ENCODE measurements around the gene UBXN6.

UBXN6 gene

GRCh38 chr19:4500841-4501591 lies 43.4 kb upstream of the UBXN6 start:
- Mint-ChIP-seq H3K4me3 (no peak overlapping the region), H3K4me1 (no peaks in the 10 kb centered on the region), H3K27ac (no peak overlapping the region), H3K27me3 (ENCODE audit: low read depth) (no peaks in the 10 kb centered on the region), H3K9me3 (no peaks in the 10 kb centered on the region), H3K36me3 (ENCODE audit: low read depth) (peaks cover 12% of the 10 kb centered on the region)
- no peak for TF ChIP-seq CTCF (IDR thresholded peaks at IDR 0.05; ENCODE audit: unreplicated experiment in 3 of 3)

GRCh38 chr19:4499855-4500254 lies 42.3 kb upstream of the UBXN6 start:
- no peak overlapping the region for H3K4me3 Mint-ChIP-seq
- no peaks in the 10 kb centered on the region for H3K9me3 Mint-ChIP-seq
- no peak overlapping the region for H3K27ac Mint-ChIP-seq
- H3K36me3 Mint-ChIP-seq (ENCODE audit: low read depth): peaks cover 12% of the 10 kb centered on the region
- no peaks in the 10 kb centered on the region for H3K27me3 Mint-ChIP-seq (ENCODE audit: low read depth)
- H3K4me1 Mint-ChIP-seq: no peaks in the 10 kb centered on the region
- TF ChIP-seq CTCF (IDR thresholded peaks at IDR 0.05; ENCODE audit: unreplicated experiment in 3 of 3): no peak

- no peak overlapping the region for H3K4me3 Mint-ChIP-seq
- no peak for TF ChIP-seq CTCF (IDR thresholded peaks at IDR 0.05; ENCODE audit: unreplicated experiment in 3 of 3)
- no peaks in the 10 kb centered on the region for H3K27me3 Mint-ChIP-seq (ENCODE audit: low read depth)
- H3K36me3 Mint-ChIP-seq (ENCODE audit: low read depth): peaks cover 15% of the 10 kb centered on the region
- no peaks in the 10 kb centered on the region for H3K4me1 Mint-ChIP-seq
- no peak overlapping the region for H3K27ac Mint-ChIP-seq
- no peaks in the 10 kb centered on the region for H3K9me3 Mint-ChIP-seq
These were observed 41.7 kb upstream of the UBXN6 start for GRCh38 chr19:4499318-4499717.

GRCh38 chr19:4498694-4499093 lies 41.1 kb upstream of the UBXN6 start:
- Mint-ChIP-seq H3K27ac (no peak overlapping the region), H3K4me1 (no peaks in the 10 kb centered on the region), H3K27me3 (ENCODE audit: low read depth) (no peaks in the 10 kb centered on the region), H3K36me3 (ENCODE audit: low read depth) (peaks cover 15% of the 10 kb centered on the region), H3K9me3 (no peaks in the 10 kb centered on the region), H3K4me3 (no peak overlapping the region)
- no peak for TF ChIP-seq CTCF (IDR thresholded peaks at IDR 0.05; ENCODE audit: unreplicated experiment in 3 of 3)

GRCh38 chr19:4497770-4498389 lies 40.3 kb upstream of the UBXN6 start:
- H3K4me3 Mint-ChIP-seq: no peak overlapping the region
- no peak for TF ChIP-seq CTCF (IDR thresholded peaks at IDR 0.05; ENCODE audit: unreplicated experiment in 3 of 3)
- no peaks in the 10 kb centered on the region for H3K9me3 Mint-ChIP-seq
- H3K4me1 Mint-ChIP-seq: no peaks in the 10 kb centered on the region
- H3K27me3 Mint-ChIP-seq (ENCODE audit: low read depth): no peaks in the 10 kb centered on the region
- no peak overlapping the region for H3K27ac Mint-ChIP-seq
- H3K36me3 Mint-ChIP-seq (ENCODE audit: low read depth): peaks cover 15% of the 10 kb centered on the region

GRCh38 chr19:4496304-4496703 lies 38.7 kb upstream of the UBXN6 start:
- H3K36me3 Mint-ChIP-seq (ENCODE audit: low read depth): peaks cover 15% of the 10 kb centered on the region
- TF ChIP-seq CTCF (IDR thresholded peaks at IDR 0.05; ENCODE audit: unreplicated experiment in 3 of 3): no peak
- no peak overlapping the region for H3K4me3 Mint-ChIP-seq
- no peak overlapping the region for H3K27ac Mint-ChIP-seq
- H3K27me3 Mint-ChIP-seq (ENCODE audit: low read depth): no peaks in the 10 kb centered on the region
- H3K4me1 Mint-ChIP-seq: no peaks in the 10 kb centered on the region
- no peaks in the 10 kb centered on the region for H3K9me3 Mint-ChIP-seq
